ENCODE data around the gene EXOC6B.

EXOC6B gene

GRCh38 chr2:72278046-72278445, 547.8 kb downstream of the EXOC6B start:
- no peak for DNase-seq
- in situ Hi-C loops (cut with MboI; ENCODE audit: low pct_unique_long_range_greater_than_20kb, low sequenced_read_pairs) = no loop called here

GRCh38 chr2:72276876-72277275, 549.0 kb downstream of the EXOC6B start:
- in situ Hi-C loops (cut with MboI; ENCODE audit: low pct_unique_long_range_greater_than_20kb, low sequenced_read_pairs) = no loop called here
- no peak for DNase-seq

GRCh38 chr2:72276356-72276755, 549.5 kb downstream of the EXOC6B start:
- in situ Hi-C loops (cut with MboI; ENCODE audit: low pct_unique_long_range_greater_than_20kb, low sequenced_read_pairs) = no loop called here
- DNase-seq = no peak

GRCh38 chr2:72275084-72275483, 550.7 kb downstream of the EXOC6B start:
- DNase-seq = no peak
- in situ Hi-C loops (cut with MboI; ENCODE audit: low pct_unique_long_range_greater_than_20kb, low sequenced_read_pairs) = no loop called here

- in situ Hi-C loops (cut with MboI; ENCODE audit: low pct_unique_long_range_greater_than_20kb, low sequenced_read_pairs) = no loop called here
- DNase-seq = no peak
Measured at GRCh38 chr2:72274380-72274797, 551.4 kb downstream of the EXOC6B start.

GRCh38 chr2:72273384-72273783, 552.4 kb downstream of the EXOC6B start:
- no peak for DNase-seq
- in situ Hi-C loops (cut with MboI; ENCODE audit: low pct_unique_long_range_greater_than_20kb, low sequenced_read_pairs) = no loop called here

GRCh38 chr2:72271766-72272641, 553.8 kb downstream of the EXOC6B start:
- no peak for DNase-seq
- in situ Hi-C loops (cut with MboI; ENCODE audit: low pct_unique_long_range_greater_than_20kb, low sequenced_read_pairs) = no loop called here

GRCh38 chr2:72271276-72271614, 554.6 kb downstream of the EXOC6B start:
- in situ Hi-C loops (cut with MboI; ENCODE audit: low pct_unique_long_range_greater_than_20kb, low sequenced_read_pairs) = no loop called here
- DNase-seq = no peak

GRCh38 chr2:72270556-72271275, 555.1 kb downstream of the EXOC6B start:
- in situ Hi-C loops (cut with MboI; ENCODE audit: low pct_unique_long_range_greater_than_20kb, low sequenced_read_pairs) = no loop called here
- DNase-seq = no peak

GRCh38 chr2:72263776-72264060, 562.1 kb downstream of the EXOC6B start:
- in situ Hi-C loops (cut with MboI; ENCODE audit: low pct_unique_long_range_greater_than_20kb, low sequenced_read_pairs) = no loop called here
- DNase-seq = no peak

GRCh38 chr2:72263043-72263775, 562.6 kb downstream of the EXOC6B start:
- in situ Hi-C loops (cut with MboI; ENCODE audit: low pct_unique_long_range_greater_than_20kb, low sequenced_read_pairs) = no loop called here
- DNase-seq = no peak

GRCh38 chr2:72261076-72261475, 564.8 kb downstream of the EXOC6B start:
- DNase-seq = no peak
- in situ Hi-C loops (cut with MboI; ENCODE audit: low pct_unique_long_range_greater_than_20kb, low sequenced_read_pairs) = no loop called here

- no peak for DNase-seq
- in situ Hi-C loops (cut with MboI; ENCODE audit: low pct_unique_long_range_greater_than_20kb, low sequenced_read_pairs) = no loop called here
Measured at GRCh38 chr2:72255540-72255939, 570.3 kb downstream of the EXOC6B start.

GRCh38 chr2:72254831-72255451, 570.9 kb downstream of the EXOC6B start:
- in situ Hi-C loops (cut with MboI; ENCODE audit: low pct_unique_long_range_greater_than_20kb, low sequenced_read_pairs) = no loop called here

GRCh38 chr2:72238311-72238710, 587.5 kb downstream of the EXOC6B start:
- no peak for DNase-seq
- in situ Hi-C loops (cut with MboI; ENCODE audit: low pct_unique_long_range_greater_than_20kb, low sequenced_read_pairs) = no loop called here

More at GRCh38 chr2:72254831-72255451, 570.9 kb downstream of the EXOC6B start:
- no peak for DNase-seq

GRCh38 chr2:72237549-72237948, 588.3 kb downstream of the EXOC6B start:
- no peak for DNase-seq
- in situ Hi-C loops (cut with MboI; ENCODE audit: low pct_unique_long_range_greater_than_20kb, low sequenced_read_pairs) = no loop called here

GRCh38 chr2:72236445-72237067, 589.3 kb downstream of the EXOC6B start:
- DNase-seq = no peak
- in situ Hi-C loops (cut with MboI; ENCODE audit: low pct_unique_long_range_greater_than_20kb, low sequenced_read_pairs) = no loop called here

- in situ Hi-C loops (cut with MboI; ENCODE audit: low pct_unique_long_range_greater_than_20kb, low sequenced_read_pairs) = no loop called here
- no peak for DNase-seq
Measured at GRCh38 chr2:72235497-72236415, 590.1 kb downstream of the EXOC6B start.

Data from KBM-7 (cell line).